Measurements from ENCODE around the gene COX7A2. TPM values are rescaled to one million over a fixed set of nuclear protein-coding genes. Genes with fewer than 3 reads are reported as not detected.
A peak's percentile ranks its signal among the peaks of the same experiment; 100 is the strongest.

The COX7A2 gene
- total and polyA plus RNA-seq, 2 of the 13 experiments (the other 11 are each of a cell fraction or from before 2014, with no cell fraction given): 407 to 556 TPM

- no peak; the same call in 1 of the 2 replicates for TF ChIP-seq ZNF292 (CRISPR knock-in tag; IDR thresholded peaks at IDR 0.05; ENCODE audit: borderline replicate concordance, low read depth)
- no peak for TF ChIP-seq RFX1 (IDR thresholded peaks at IDR 0.05)
- TF ChIP-seq MEIS2 (CRISPR knock-in tag; IDR thresholded peaks at IDR 0.05): 0 out of 2 replicates have a peak, but pooled peaks have one; percentile 43
- no peak for TF ChIP-seq ZNF205 (CRISPR knock-in tag; IDR thresholded peaks at IDR 0.05)
- TF ChIP-seq SNAI1 (CRISPR knock-in tag; IDR thresholded peaks at IDR 0.05; ENCODE audit: borderline replicate concordance): no peak
- peak; percentile 84 for TF ChIP-seq ZNF547 (CRISPR knock-in tag; IDR thresholded peaks at IDR 0.05)
- TF ChIP-seq NRL (CRISPR knock-in tag; IDR thresholded peaks at IDR 0.05; ENCODE audit: borderline replicate concordance): no peak; the same call in 1 of the 2 replicates
- TF ChIP-seq IRX3 (CRISPR knock-in tag; IDR thresholded peaks at IDR 0.05; ENCODE audit: borderline replicate concordance, low read depth): no peak
- TF ChIP-seq FOXP1 (IDR thresholded peaks at IDR 0.05): 0 out of 2 replicates have a peak, but pooled peaks have one; percentile 11
- TF ChIP-seq FOXP1 (CRISPR knock-in tag; IDR thresholded peaks at IDR 0.05): 0 out of 2 replicates have a peak, but pooled peaks have one; percentile 6
- TF ChIP-seq, protein P1, sequence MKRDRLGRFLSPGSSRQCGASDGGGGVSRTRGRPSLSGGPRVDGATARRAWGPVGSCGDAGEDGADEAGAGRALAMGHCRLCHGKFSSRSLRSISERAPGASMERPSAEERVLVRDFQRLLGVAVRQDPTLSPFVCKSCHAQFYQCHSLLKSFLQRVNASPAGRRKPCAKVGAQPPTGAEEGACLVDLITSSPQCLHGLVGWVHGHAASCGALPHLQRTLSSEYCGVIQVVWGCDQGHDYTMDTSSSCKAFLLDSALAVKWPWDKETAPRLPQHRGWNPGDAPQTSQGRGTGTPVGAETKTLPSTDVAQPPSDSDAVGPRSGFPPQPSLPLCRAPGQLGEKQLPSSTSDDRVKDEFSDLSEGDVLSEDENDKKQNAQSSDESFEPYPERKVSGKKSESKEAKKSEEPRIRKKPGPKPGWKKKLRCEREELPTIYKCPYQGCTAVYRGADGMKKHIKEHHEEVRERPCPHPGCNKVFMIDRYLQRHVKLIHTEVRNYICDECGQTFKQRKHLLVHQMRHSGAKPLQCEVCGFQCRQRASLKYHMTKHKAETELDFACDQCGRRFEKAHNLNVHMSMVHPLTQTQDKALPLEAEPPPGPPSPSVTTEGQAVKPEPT (CRISPR knock-in tag; IDR thresholded peaks at IDR 0.05; ENCODE audit: low read depth): no peak; the same call in 1 of the 2 replicates
- TF ChIP-seq CSRNP2 (CRISPR knock-in tag; conservative IDR thresholded peaks at IDR 0.05; ENCODE audit: low read depth): no peak
- TF ChIP-seq HNRNPK (IDR thresholded peaks at IDR 0.05; ENCODE audit: low read depth, low read length, poor library complexity, severe bottlenecking): peak; percentile 85
- 0 out of 2 replicates have a peak, but pooled peaks have one; percentile 35 for TF ChIP-seq ZNF674 (CRISPR knock-in tag; IDR thresholded peaks at IDR 0.05; ENCODE audit: low read depth)
- no peak for TF ChIP-seq JUN (CRISPR knock-in tag; IDR thresholded peaks at IDR 0.05)
- peak; percentile 89 for TF ChIP-seq ZNF709 (CRISPR knock-in tag; IDR thresholded peaks at IDR 0.05)
- TF ChIP-seq ZNF530 (CRISPR knock-in tag; IDR thresholded peaks at IDR 0.05; ENCODE audit: low read depth): no peak
- TF ChIP-seq NBN (conservative IDR thresholded peaks at IDR 0.05): no peak
- TF ChIP-seq RFXAP (CRISPR knock-in tag; IDR thresholded peaks at IDR 0.05; ENCODE audit: borderline replicate concordance): no peak
- TF ChIP-seq ZFP41 (CRISPR knock-in tag; IDR thresholded peaks at IDR 0.05; ENCODE audit: borderline replicate concordance): no peak
- no peak for TF ChIP-seq HNF4A (CRISPR knock-in tag; IDR thresholded peaks at IDR 0.05)
- TF ChIP-seq YY1 (IDR thresholded peaks at IDR 0.05; ENCODE audit: insufficient read depth, insufficient replicate concordance, low read depth, low read length): peak; percentile 45
- no peak for TF ChIP-seq PBX2 (CRISPR knock-in tag; IDR thresholded peaks at IDR 0.05)
- TF ChIP-seq MZF1 (CRISPR knock-in tag; IDR thresholded peaks at IDR 0.05; ENCODE audit: borderline replicate concordance): no peak
- TF ChIP-seq REXO4 (CRISPR knock-in tag; IDR thresholded peaks at IDR 0.05; ENCODE audit: borderline replicate concordance): no peak
- TF ChIP-seq ZNF616 (CRISPR knock-in tag; IDR thresholded peaks at IDR 0.05; ENCODE audit: low read depth): no peak
- no peak for TF ChIP-seq SATB2 (CRISPR knock-in tag; IDR thresholded peaks at IDR 0.05)
- TF ChIP-seq ZMYM2 (CRISPR knock-in tag; IDR thresholded peaks at IDR 0.05): no peak
Observed at GRCh38 chr6:75284632-75285282, 41.2 kb upstream of the COX7A2 start, which contains the start of gene TMEM30A (continued).

Measured in HepG2 (cell line).